ENCODE results near the gene SLC6A19.

- no peak for TF ChIP-seq CTCF (IDR thresholded peaks at IDR 0.05; ENCODE audit: insufficient read depth, low read length, poor library complexity, severe bottlenecking)
- no peak for TF ChIP-seq EZH2phosphoT487 (conservative IDR thresholded peaks at IDR 0.05; ENCODE audit: low read length)
Observed at GRCh38 chr5:1240496-1241260, 39.3 kb downstream of the SLC6A19 start.

Measured in SU-DHL-6 (cell line).